Measurements from ENCODE around the gene OR2C3.

- TF ChIP-seq CTCF (IDR thresholded peaks at IDR 0.05; ENCODE audit: poor library complexity, severe bottlenecking) (no peak), POLR2AphosphoS5 (IDR thresholded peaks at IDR 0.05) (no peak), EZH2 (IDR thresholded peaks at IDR 0.05; ENCODE audit: borderline replicate concordance, insufficient read depth, low read length, poor library complexity, severe bottlenecking) (no peak), RAD21 (conservative IDR thresholded peaks at IDR 0.05) (no peak), MXI1 (conservative IDR thresholded peaks at IDR 0.05; ENCODE audit: poor library complexity, severe bottlenecking) (no peak), EP300 (conservative IDR thresholded peaks at IDR 0.05; ENCODE audit: poor library complexity, severe bottlenecking) (no peak), TAF1 (IDR thresholded peaks at IDR 0.05; ENCODE audit: low read depth) (no peak), SMC3 (conservative IDR thresholded peaks at IDR 0.05; ENCODE audit: poor library complexity) (no peak)
Observed at GRCh38 chr1:247540581-247540980, 4.3 kb upstream of the OR2C3 start.
